Measurements from ENCODE around the gene ETFBKMT.

- no peak for TF ChIP-seq TAF1 (IDR thresholded peaks at IDR 0.05; ENCODE audit: low read depth)
- no peak for TF ChIP-seq CTCF (IDR thresholded peaks at IDR 0.05; ENCODE audit: poor library complexity, severe bottlenecking)
- TF ChIP-seq POLR2AphosphoS5 (IDR thresholded peaks at IDR 0.05) = no peak
These were observed 42.6 kb downstream of the ETFBKMT start for GRCh38 chr12:31702047-31702446.

Measured in neural cell (in vitro differentiated cells).